ENCODE results near the gene DHX38. TPM values are rescaled to one million over a fixed set of nuclear protein-coding genes. Genes with fewer than 3 reads are reported as not detected.
"Not testable (repeated sequence)": the region's sequence is repeated elsewhere in the genome, so short reads cannot be mapped to it uniquely, and the experiment has no call there.

The DHX38 gene
- total RNA-seq, 4 donors from 2014 or later, result 31.7 to 52.7 (median 47.7) TPM

GRCh38 chr16:72050769-72051464 lies 42.7 kb upstream of the DHX38 start:
- Histone ChIP-seq H3K9me3 (no peaks in the 10 kb centered on the region), H3K36me3 (no peaks in the 10 kb centered on the region), H3K4me3 (replicated peaks in 1 of 3) (no peak overlapping the region), H3K27me3 (no peaks in the 10 kb centered on the region), H3K4me1 (no peaks in the 10 kb centered on the region), H3K27ac (no peak overlapping the region)
- TF ChIP-seq CTCF (IDR thresholded peaks at IDR 0.05) (no peak), POLR2A (IDR thresholded peaks at IDR 0.05) (no peak)
- no peak for DNase-seq
- intact Hi-C loops (cut with DNase I), result no loop called here
- WGBS, 2 donors, result 84 to 86% methylated on average over 4 of the region's 4 CpGs

GRCh38 chr16:72051818-72052217 lies 41.8 kb upstream of the DHX38 start:
- Histone ChIP-seq H3K9me3 (no peaks in the 10 kb centered on the region), H3K27ac (no peak overlapping the region), H3K36me3 (no peaks in the 10 kb centered on the region), H3K4me1 (no peaks in the 10 kb centered on the region), H3K27me3 (no peaks in the 10 kb centered on the region), H3K4me3 (replicated peaks in 1 of 3) (no peak overlapping the region)
- WGBS, 2 donors, result 87 to 91% methylated on average over 2 of the region's 2 CpGs
- intact Hi-C loops (cut with DNase I), result no loop called here
- TF ChIP-seq POLR2A (IDR thresholded peaks at IDR 0.05) (no peak), CTCF (IDR thresholded peaks at IDR 0.05) (no peak)
- DNase-seq, result no peak

- DNase-seq; H3K4me3 ChIP-seq (replicated peaks in 1 of 3); H3K4me1 ChIP-seq; H3K36me3 ChIP-seq; intact Hi-C loops (cut with DNase I); H3K27me3 ChIP-seq; H3K27ac ChIP-seq; H3K9me3 ChIP-seq: not testable (repeated sequence)
- 84 to 89% methylated on average over 5 of the region's 5 CpGs for WGBS, 2 donors
Observed at GRCh38 chr16:72054254-72054847, 39.3 kb upstream of the DHX38 start, which contains the start of gene HP. Gene HP (plus strand): TSS chr16:72054505. CDS start chr16:72054653, 148 bp downstream.

GRCh38 chr16:72055911-72056310 lies 37.7 kb upstream of the DHX38 start:
- no peak for TF ChIP-seq POLR2A (IDR thresholded peaks at IDR 0.05)
- no peak for TF ChIP-seq CTCF (IDR thresholded peaks at IDR 0.05)
- H3K9me3 ChIP-seq, result no peaks in the 10 kb centered on the region
- H3K4me1 ChIP-seq, result peaks cover 0 to 3% of the 10 kb centered on the region in 2 donors
- H3K36me3 ChIP-seq, result no peaks in the 10 kb centered on the region
- H3K4me3 ChIP-seq (replicated peaks in 1 of 3), result no peak overlapping the region
- no peak overlapping the region for H3K27ac ChIP-seq
- intact Hi-C loops (cut with DNase I), result no loop called here
- no peaks in the 10 kb centered on the region for H3K27me3 ChIP-seq
- WGBS, 2 donors, result 84 to 85% methylated on average over 4 of the region's 4 CpGs
- no peak for DNase-seq

- DNase-seq; intact Hi-C loops (cut with DNase I); H3K27me3 ChIP-seq; H3K27ac ChIP-seq; H3K9me3 ChIP-seq; H3K4me1 ChIP-seq; H3K36me3 ChIP-seq; H3K4me3 ChIP-seq (replicated peaks in 1 of 3): not testable (repeated sequence)
- 20% methylated on average over 1 of the region's 6 CpGs; no CpG with 5 or more reads in 1 of the 2 donors for WGBS, 2 donors
Observed at GRCh38 chr16:72057313-72057712, 36.3 kb upstream of the DHX38 start.

GRCh38 chr16:72059060-72059459 lies 34.6 kb upstream of the DHX38 start:
- H3K4me3 ChIP-seq (replicated peaks in 1 of 3); H3K4me1 ChIP-seq; H3K27ac ChIP-seq; H3K9me3 ChIP-seq; intact Hi-C loops (cut with DNase I); H3K27me3 ChIP-seq; H3K36me3 ChIP-seq: not testable (repeated sequence)
- 22 to 39% methylated on average over 6 to 7 of the region's 7 CpGs for WGBS, 2 donors
- peak; percentile 32 to 47 for DNase-seq

All from thyroid gland (tissue), 4 donors.